Breast epithelium (tissue), 4 donors: Measurements from ENCODE around the gene BATF2. TPM values are rescaled to one million over a fixed set of nuclear protein-coding genes. Genes with fewer than 3 reads are reported as not detected.

Experiments
- DNase-seq, 2 donors: peaks; one replicate each; pipeline ENCODE4 v3.0.0-alpha.2; 2019; ENCODE audit warnings: low spot score in 2 of 2
- H3K27ac ChIP-seq, 2 donors: fragments of 200-600 bp; sonication (generic) in 1 of 2; one replicate each; pipeline ENCODE4 v1.5.1; 2016 to 2019; ENCODE audit warnings: mild to moderate bottlenecking in 1 of 2
- H3K27me3 ChIP-seq, 2 donors: fragments of 200-600 bp; sonication (generic) in 1 of 2; one replicate each; pipeline versions ENCODE4 v1.5.1 to v1.6.0; 2017 to 2019; ENCODE audit warnings: control low read depth in 1 of 2, mild to moderate bottlenecking in 1 of 2
- H3K36me3 ChIP-seq: fragments of 200-600 bp; one replicate; pipeline ENCODE4 v1.5.1; 2019
- H3K4me1 ChIP-seq, 2 donors: fragments of 200-600 bp; sonication (generic); one replicate each; pipeline ENCODE4 v1.5.1; 2016 to 2019; ENCODE audit warnings: control low read depth in 1 of 2
- H3K4me3 ChIP-seq, 3 donors: fragments of 200-600 bp; sonication (generic); 1 replicate in 2 of 3; 2 replicates in 1 of 3; pipeline ENCODE4 v1.5.1; 2016 to 2019; ENCODE audit warnings: mild to moderate bottlenecking in 3 of 3, moderate library complexity in 2 of 3
- H3K9me3 ChIP-seq, 2 donors: fragments of 200-600 bp; sonication (generic) in 1 of 2; one replicate each; pipeline ENCODE4 v1.5.1; 2016 to 2019; ENCODE audit warnings: control low read depth in 1 of 2
- CTCF ChIP-seq, 3 donors: fragments of 450-650 bp; IDR thresholded peaks; one replicate each; pipeline ENCODE4 v1.5.1; 2016 to 2017; ENCODE audit warnings: antibody characterized with exemption in 3 of 3, mild to moderate bottlenecking in 3 of 3, moderate library complexity in 3 of 3
- POLR2A ChIP-seq: fragments of 450-650 bp; IDR thresholded peaks from one replicate; pipeline ENCODE4 v1.6.1; 2016; ENCODE audit warnings: antibody characterized with exemption, mild to moderate bottlenecking, moderate library complexity
- POLR2AphosphoS5 ChIP-seq, 3 donors: sonication (generic); formaldehyde crosslinking; IDR thresholded peaks; one replicate each; pipeline ENCODE4 v1.6.1; 2017; ENCODE audit warnings: antibody characterized with exemption in 3 of 3
- intact Hi-C: fragments of 100-400 bp; cut with DNase I; formaldehyde crosslinking; loops from one replicate; pipeline ENCODE4 v1.15.1; 2023; ENCODE audit warnings: low total_unique reads
- total RNA-seq, 3 donors: library from RNA; depleted of rRNA; stranded (reverse); fragments of >200 nt; gene quantifications; one replicate each; pipeline ENCODE4 v1.1.0, GENCODE V29; 2016

BATF2 gene
- total RNA-seq, 3 donors from 2014 or later, result 0.33 to 1.5 (median 0.64) TPM

- no peak overlapping the region for H3K4me3 ChIP-seq
- TF ChIP-seq POLR2A, result no peak
- no peak for TF ChIP-seq POLR2AphosphoS5 (IDR thresholded peaks at IDR 0.05)
- TF ChIP-seq CTCF (IDR thresholded peaks at IDR 0.05), result no peak
- no peaks in the 10 kb centered on the region for H3K27me3 ChIP-seq
- H3K27ac ChIP-seq, result no peak overlapping the region
- intact Hi-C loops, result no loop called here
- no peaks in the 10 kb centered on the region for H3K36me3 ChIP-seq
- no peaks in the 10 kb centered on the region for H3K9me3 ChIP-seq
- no peak for DNase-seq
- no peaks in the 10 kb centered on the region for H3K4me1 ChIP-seq
Measured at GRCh38 chr11:64963072-64963631, 33.6 kb downstream of the BATF2 start.

GRCh38 chr11:64960719-64961118, 36.1 kb downstream of the BATF2 start:
- no peaks in the 10 kb centered on the region for H3K36me3 ChIP-seq
- no peaks in the 10 kb centered on the region for H3K4me1 ChIP-seq
- H3K27me3 ChIP-seq, result no peaks in the 10 kb centered on the region
- H3K4me3 ChIP-seq, result no peak overlapping the region
- DNase-seq, result no peak
- no peaks in the 10 kb centered on the region for H3K9me3 ChIP-seq
- no peak overlapping the region for H3K27ac ChIP-seq
- TF ChIP-seq CTCF (IDR thresholded peaks at IDR 0.05) (no peak), POLR2A (no peak), POLR2AphosphoS5 (IDR thresholded peaks at IDR 0.05) (no peak)
- intact Hi-C loops, result no loop called here

GRCh38 chr11:64959498-64959897, 37.3 kb downstream of the BATF2 start:
- Histone ChIP-seq H3K9me3 (no peaks in the 10 kb centered on the region), H3K4me1 (no peaks in the 10 kb centered on the region), H3K36me3 (no peaks in the 10 kb centered on the region), H3K27ac (no peak overlapping the region), H3K27me3 (no peaks in the 10 kb centered on the region), H3K4me3 (no peak overlapping the region)
- intact Hi-C loops, result no loop called here
- TF ChIP-seq POLR2AphosphoS5 (IDR thresholded peaks at IDR 0.05) (no peak), CTCF (IDR thresholded peaks at IDR 0.05) (no peak)
- no peak for DNase-seq

GRCh38 chr11:64954201-64954600, 42.6 kb downstream of the BATF2 start:
- no peaks in the 10 kb centered on the region for H3K4me1 ChIP-seq

GRCh38 chr11:64951529-64951928, 45.2 kb downstream of the BATF2 start:
- TF ChIP-seq CTCF (IDR thresholded peaks at IDR 0.05) (no peak), POLR2A (no peak), POLR2AphosphoS5 (IDR thresholded peaks at IDR 0.05) (no peak)
- no peaks in the 10 kb centered on the region for H3K4me1 ChIP-seq
- intact Hi-C loops, result no loop called here
- H3K27me3 ChIP-seq, result no peaks in the 10 kb centered on the region
- H3K36me3 ChIP-seq, result no peaks in the 10 kb centered on the region
- H3K9me3 ChIP-seq, result no peaks in the 10 kb centered on the region
- no peak for DNase-seq
- no peak overlapping the region for H3K27ac ChIP-seq
- H3K4me3 ChIP-seq, result no peak overlapping the region

More at GRCh38 chr11:64954201-64954600, 42.6 kb downstream of the BATF2 start:
- H3K27me3 ChIP-seq, result no peaks in the 10 kb centered on the region
- no peak overlapping the region for H3K4me3 ChIP-seq
- intact Hi-C loops, result no loop called here
- no peak overlapping the region for H3K27ac ChIP-seq
- TF ChIP-seq CTCF (IDR thresholded peaks at IDR 0.05) (no peak), POLR2A (no peak), POLR2AphosphoS5 (IDR thresholded peaks at IDR 0.05) (no peak)
- H3K9me3 ChIP-seq, result no peaks in the 10 kb centered on the region
- no peak for DNase-seq
- no peaks in the 10 kb centered on the region for H3K36me3 ChIP-seq
